ENCODE results near the gene UBXN10.
"Not testable (repeated sequence)": the region's sequence is repeated elsewhere in the genome, so short reads cannot be mapped to it uniquely, and the experiment has no call there.

GRCh38 chr1:20232564-20232963 is 46.7 kb downstream of the UBXN10 start:
- not testable (repeated sequence) for TF ChIP-seq POLR2A, POLR2AphosphoS5 (IDR thresholded peaks at IDR 0.05; ENCODE audit: low read depth, low read length)

All from GM12892 (cell line).